ENCODE data around the gene SLC12A7.

DNA sequence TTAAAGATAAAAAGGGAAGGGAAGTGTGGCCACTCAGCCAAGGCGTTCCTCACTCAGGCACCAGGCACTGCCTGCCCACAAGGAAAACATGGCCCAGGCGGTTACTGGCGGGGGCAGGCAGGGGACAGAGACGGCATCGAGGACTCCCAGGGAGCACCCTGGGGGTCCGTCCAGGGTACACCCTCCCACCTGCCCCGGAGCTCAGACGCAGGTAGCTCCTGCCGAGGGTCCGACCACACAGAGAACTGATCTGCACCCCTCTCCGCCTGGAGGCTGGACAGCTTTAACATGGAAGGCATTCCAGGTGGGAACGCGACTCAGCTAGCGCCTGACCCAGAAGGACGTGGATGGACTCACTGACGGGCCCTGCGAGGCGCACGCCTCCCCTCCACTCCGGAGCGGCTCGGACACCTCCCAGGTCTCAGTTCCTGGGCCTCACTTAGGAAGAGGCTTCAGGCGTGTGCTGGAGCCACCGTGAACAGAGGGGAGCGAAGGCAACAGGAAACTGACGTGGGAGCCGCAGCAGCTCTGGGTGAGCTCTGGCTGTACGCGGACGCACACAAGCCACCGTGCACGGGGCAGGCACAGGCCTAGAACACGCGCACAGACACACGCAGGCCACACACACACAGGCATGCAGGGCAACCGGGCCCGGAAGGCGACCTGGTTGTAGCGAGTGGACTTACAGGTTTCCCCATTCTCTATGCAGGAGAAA is 55.8 kb downstream of the SLC12A7 start:
- TF ChIP-seq POLR2A (IDR thresholded peaks at IDR 0.05): no peak
- TF ChIP-seq POLR2AphosphoS5 (IDR thresholded peaks at IDR 0.05): no peak
- no peak for TF ChIP-seq CTCF (IDR thresholded peaks at IDR 0.05)
